AG08395 (cell line): Measurements from ENCODE around the gene HOXB5.

Source experiments
- DNase-seq: peaks from one replicate; pipeline ENCODE4 v3.0.0; 2012; ENCODE audit warnings: mixed read lengths, low spot score

The HOXB5 gene

GRCh38 chr17:48593126-48593829, at the start of gene HOXB5:
Gene HOXB5 (minus strand): TSS chr17:48593779. CDS start chr17:48593682, 97 bp downstream.
- no peak for DNase-seq

GRCh38 chr17:48642843-48643696, 49.5 kb upstream of the HOXB5 start:
- DNase-seq, result no peak

DNA sequence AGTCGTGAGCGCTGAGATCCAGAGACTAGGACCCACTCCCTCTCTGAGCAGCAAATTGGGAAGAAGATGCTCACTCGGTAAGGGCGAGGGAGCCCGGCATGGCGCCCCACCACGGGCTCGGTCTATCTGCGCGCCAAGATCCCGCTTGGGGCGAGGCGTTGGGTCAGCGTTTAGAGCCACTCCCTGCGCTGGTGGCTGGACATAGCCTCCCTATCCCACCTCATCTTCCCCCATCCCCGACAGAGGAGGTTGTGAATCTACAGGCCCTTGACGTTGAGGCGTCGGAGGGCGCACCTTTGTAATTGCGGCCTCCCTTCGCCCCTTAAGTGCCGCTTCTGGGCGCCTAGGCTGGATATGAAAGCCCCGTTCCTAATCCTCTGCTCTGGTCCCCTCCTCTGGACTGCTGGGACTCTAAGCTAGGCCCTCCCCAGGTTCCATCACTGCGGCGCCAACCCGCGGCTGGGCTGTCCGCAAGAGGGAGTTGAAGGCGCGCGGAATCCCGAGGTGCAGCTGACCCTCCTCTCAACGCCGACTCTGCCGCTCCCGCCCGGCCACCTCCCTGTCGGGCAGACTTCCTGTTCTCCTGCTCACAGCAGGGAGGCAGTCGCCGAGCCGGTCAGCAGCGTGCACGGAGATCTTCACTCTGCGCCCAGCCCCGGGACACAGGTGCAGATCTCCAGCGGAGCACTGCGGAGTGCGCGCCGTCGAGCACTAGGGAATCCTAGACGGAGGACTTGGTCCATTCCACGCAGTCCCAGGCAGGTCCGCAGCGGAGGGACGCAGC, 48.7 kb upstream of the HOXB5 start:
- DNase-seq, result no peak

- DNase-seq, result no peak
Measured at GRCh38 chr17:48641541-48642058, 48.0 kb upstream of the HOXB5 start.

DNA sequence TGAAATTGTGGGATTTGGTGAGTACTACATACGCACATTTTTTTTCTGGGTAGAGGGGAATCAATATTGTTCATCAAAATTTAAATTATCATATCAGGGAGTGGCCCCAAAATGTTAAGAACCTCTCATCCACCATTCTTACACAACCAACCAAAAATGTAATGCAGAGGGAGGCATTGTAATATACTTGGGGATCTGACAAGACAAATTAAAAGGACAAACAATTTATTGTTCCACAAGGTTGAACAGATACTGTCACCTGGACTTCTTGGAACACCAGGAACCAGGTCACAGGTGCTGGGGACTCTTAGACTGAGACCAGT, 47.2 kb upstream of the HOXB5 start:
- no peak for DNase-seq

GRCh38 chr17:48639982-48640857, 46.6 kb upstream of the HOXB5 start:
- no peak for DNase-seq

DNA sequence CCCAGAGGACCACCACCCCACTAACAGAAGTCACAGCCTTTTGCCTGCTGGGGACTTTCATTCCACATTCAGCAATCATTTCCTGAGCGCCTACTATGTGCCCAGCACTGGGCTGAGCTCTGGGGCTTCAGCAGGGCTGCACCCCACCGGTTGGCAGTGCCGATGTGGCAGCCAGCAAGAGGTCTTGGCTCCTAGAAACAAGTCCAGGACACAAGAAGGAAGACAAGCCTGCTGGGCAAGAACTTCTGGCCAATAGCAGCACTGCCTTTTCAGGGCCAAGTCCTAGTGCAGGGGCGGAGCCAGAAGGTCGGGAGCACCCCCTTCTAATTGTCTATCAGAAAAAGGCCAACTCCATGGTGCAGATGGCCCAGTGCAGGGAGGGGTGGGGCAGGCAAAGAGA, 45.6 kb upstream of the HOXB5 start:
- DNase-seq, result no peak

DNA sequence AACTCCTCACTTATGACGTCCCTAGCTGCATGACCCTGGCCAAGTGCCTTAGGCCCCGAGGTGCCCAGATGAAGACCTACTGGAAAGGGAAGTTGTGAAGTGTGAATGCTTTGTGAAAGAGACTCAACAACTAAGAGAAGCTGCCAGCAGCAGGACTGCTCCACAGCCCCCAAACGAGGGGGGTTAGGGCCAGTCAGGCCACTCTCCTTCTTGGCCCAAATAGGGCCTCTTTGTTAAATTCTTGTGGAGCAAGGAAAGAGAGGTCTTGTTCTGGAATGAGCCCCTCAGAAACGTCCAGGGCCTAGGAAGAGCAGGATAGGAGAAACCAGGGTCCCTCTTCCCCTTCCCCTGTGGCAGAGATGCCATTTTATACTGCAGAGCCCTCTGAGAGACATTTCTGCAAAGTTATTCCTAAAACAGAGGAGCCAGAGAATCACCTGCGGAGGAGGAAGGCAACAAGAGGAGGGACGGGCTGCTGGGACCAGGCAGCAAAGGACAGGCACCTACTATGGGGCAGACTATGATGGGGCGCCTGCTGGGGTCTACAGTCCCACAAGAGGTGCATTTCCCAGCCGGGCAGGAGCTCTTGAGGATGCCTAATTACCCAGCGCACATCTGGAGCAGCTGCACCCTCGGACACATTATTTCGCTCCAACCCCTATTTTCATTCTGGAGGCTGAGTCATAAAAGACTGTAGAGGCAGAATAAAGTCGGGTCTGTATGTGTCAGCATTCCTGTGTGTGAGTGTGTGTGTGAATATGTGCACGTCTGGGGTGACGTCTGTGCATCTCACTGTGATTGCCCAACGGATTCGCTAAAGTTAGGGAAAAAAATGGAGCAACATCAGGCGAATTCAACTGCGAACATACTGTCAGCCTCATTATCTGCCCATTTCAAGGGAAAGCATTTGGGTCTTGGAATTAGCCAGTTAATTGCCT, 44.0 kb upstream of the HOXB5 start:
- peak; percentile 87 for DNase-seq

- DNase-seq, result peak; percentile 77
Measured at GRCh38 chr17:48636177-48637018, 42.8 kb upstream of the HOXB5 start.

GRCh38 chr17:48634493-48635208, 41.1 kb upstream of the HOXB5 start:
- no peak for DNase-seq

- DNase-seq, result no peak
Measured at GRCh38 chr17:48633266-48633677, 39.7 kb upstream of the HOXB5 start.

- no peak for DNase-seq
Measured at GRCh38 chr17:48632579-48633265, 39.1 kb upstream of the HOXB5 start.

DNA sequence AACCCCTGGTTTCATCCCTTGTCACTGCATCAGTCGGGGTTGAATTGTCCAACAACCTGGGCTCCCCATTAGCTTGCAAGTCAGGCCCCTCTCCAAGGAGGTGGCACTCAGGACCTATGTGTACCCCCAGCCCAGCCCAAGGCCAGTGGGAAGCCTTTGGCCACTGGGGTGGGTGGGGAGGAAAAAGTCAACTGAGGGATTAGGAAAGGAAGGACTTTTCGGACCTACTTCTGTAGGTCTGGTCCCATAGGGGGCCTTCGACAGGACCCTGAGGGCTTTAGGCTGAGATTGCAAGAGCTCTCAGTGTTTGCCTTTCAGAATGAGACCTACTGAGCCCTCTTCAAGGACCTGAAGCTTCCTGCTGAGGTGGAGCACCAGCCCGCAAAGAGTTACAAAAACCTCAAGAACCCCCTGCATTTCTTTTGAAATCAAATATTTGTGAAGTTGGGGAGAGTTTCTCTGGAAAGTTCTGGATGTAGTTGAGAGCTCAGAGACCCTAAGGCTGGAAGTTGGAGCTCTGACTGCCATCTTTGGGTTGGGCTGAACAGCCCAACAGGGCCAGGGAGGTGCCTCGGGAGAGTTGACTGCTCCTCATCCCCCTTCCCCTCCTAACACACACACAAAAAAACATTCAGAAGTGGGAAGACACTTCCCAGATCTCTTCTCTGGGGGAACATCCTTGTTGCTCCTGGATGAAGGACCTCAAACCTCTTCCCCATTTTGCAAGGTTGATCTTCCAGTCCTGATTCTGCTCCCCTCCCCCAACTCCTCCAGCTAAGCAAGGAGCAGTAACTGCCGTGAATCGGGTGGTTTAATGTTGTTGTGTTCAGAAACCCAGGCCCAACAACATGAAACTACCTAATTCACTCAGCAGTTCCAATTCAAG, 38.4 kb upstream of the HOXB5 start:
- DNase-seq, result no peak

- no peak for DNase-seq
Measured at GRCh38 chr17:48630925-48631692, 37.5 kb upstream of the HOXB5 start.

- DNase-seq, result no peak
Measured at GRCh38 chr17:48630009-48630924, 36.7 kb upstream of the HOXB5 start.
